HG03139 (cell line): ENCODE results near the gene WASF2.
"Not testable (repeated sequence)": the region's sequence is repeated elsewhere in the genome, so short reads cannot be mapped to it uniquely, and the experiment has no call there.

Source experiments
- ATAC-seq: cut with Tn5 transposase; IDR thresholded peaks from one replicate; pipeline ENCODE4 v1.9.1; 2021; ENCODE audit not compliant: unreplicated experiment

The WASF2 gene

DNA sequence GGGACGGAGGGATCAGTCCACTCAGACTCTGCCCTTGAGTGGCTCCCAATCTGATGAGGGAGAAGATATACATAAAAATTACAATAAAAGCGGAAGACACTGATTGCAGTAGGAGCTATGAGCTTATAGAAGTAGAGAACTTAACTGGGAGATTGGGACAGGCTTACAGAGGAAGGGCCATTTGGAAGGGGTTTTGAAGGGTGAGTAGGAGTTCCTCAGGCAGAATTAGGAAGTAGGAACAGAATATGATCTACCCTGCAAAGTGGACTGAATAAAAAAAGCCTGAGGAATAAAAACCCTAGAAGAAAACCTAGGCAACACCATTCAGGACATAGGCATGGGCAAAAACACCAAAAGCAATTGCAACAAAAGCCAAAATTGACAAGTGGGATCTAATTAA is 9.2 kb upstream of the WASF2 start:
- ATAC-seq: no peak

DNA sequence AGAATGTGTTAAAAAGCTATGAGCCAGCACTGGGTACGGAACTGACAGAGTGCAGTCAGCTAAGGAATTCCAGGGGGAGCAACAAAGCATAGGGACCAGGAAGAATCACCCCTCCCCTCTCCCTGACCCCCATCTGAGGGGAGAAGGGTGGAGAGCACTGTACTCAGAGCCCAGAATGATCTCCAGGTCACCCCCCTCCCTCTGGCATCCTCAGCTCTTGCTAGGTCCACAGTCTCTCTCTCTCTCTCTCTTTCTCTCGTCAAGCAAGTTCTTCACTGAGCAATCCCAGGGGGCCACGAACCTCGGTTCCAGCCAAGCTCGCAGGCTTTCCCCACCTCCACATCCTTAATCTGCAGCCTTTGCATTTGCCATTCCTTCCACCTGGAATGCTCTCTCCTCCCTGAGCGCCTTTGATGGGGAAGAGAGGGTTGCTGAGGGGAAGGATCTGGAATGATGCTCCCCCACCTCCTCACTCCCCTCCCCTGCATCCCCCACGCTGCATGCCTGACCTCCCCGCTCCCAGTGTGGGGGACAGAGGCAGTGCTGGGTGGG is 6.7 kb upstream of the WASF2 start:
- ATAC-seq: no peak

DNA sequence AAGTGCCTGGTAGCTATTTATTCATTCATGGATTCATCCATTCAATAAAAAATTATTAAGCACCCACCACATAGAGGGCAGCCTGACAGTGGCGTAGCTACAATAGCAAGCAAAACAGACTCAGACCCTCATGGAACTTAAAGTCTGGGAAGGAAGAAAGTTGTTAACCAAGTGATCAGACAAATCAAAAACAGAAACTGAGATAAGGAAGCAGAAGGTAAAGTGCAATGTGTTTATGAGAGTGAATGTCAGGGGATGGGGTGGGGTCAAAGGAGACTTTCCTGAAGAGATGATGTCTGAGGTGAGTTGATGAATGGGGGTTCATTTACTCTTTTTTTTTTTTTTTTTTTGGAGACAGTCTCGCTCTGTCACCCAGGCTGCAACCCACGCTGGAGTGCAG is 2.8 kb upstream of the WASF2 start:
- no peak for ATAC-seq

GRCh38 chr1:27491748-27492700 is 2.1 kb upstream of the WASF2 start:
- no peak for ATAC-seq

DNA sequence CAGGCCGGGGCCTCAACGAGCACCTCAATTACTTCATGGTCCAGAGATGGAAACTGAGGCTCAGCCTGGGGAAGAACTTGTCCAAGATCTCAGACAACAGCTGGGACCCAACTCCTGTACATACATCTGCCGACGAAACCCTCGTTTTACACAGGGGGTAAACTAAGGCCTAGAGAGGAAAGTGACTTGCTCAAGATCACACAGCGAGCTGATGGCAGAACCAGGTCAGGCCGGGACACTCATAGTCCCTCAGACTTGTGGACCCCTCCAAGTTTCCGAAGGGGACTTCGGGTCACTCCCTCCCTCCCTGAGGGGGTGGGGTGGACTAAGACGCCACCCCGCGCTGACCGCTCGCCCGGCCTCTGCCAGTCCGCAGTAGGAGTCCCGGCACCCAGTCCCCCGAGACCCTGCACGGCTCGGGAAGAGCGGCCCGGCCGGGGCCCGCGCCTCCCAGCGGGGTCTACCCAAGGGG is 430 bp downstream of the WASF2 start:
- ATAC-seq: peak; percentile 28

DNA sequence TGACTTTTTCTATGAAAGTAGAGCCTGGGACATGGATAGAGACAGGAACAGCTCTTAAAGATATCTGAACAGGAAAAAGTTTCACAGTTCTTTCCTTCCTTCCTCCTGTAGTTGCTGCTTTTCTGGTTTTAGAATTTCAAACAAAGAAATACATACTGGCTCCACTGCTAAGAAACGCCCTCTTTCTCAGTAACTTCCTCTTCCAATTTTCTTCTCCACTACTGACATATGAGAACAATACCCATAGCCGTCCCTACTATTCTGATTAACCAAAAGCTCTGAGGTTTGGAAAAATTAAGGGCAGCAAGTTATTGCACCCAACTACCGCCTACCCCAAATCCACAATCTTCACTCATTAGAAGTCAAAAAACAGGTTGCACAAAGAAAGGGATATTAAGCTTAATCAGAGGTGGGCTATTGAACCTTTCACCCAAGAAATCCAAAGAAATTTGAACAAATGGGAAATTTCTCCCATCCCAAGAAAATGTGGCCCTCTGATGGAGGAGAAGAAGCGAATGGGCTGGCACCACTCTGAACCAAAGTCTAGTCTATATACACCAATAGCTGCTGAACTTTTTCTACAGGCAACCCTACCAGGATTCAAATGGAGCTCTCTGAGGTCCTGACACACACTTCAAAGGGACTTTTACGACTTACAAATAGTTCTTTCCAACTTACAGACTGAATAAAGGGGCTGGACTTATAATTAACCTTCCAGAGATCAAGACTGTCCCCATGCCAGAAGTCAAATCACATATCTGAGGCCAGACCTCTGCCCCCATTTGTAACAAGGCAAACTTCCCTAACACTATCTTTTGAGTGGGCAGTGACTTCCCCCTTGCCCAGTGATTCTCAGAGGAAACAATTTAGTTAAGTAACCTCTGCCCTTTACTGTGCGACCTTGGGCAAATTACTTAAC is 1.7 kb downstream of the WASF2 start:
- no peak for ATAC-seq

- no peak for ATAC-seq
Observed at GRCh38 chr1:27485363-27485762, 4.6 kb downstream of the WASF2 start.

GRCh38 chr1:27483659-27484058 is 6.3 kb downstream of the WASF2 start:
- no peak for ATAC-seq

- no peak for ATAC-seq
Observed at GRCh38 chr1:27481994-27482620, 7.9 kb downstream of the WASF2 start.

DNA sequence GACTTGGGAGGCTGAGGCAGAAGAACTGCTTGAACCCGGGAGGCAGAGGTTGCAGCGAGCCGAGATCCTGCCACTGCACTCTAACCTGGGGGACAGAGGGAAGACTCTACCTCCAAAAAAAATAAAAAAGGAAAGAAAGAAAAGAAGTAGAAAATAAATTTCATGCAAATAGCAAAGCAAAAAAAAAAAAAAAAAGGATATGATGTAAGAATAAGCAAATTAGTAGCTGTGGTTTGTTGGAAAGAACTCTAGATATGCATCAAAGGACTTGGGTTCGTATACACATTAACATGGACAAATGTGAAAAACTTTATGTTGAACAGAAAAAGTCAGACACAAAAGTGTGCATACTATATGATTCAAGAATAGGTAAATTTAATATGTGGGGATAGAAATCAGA is 11.9 kb downstream of the WASF2 start:
- ATAC-seq: no peak

DNA sequence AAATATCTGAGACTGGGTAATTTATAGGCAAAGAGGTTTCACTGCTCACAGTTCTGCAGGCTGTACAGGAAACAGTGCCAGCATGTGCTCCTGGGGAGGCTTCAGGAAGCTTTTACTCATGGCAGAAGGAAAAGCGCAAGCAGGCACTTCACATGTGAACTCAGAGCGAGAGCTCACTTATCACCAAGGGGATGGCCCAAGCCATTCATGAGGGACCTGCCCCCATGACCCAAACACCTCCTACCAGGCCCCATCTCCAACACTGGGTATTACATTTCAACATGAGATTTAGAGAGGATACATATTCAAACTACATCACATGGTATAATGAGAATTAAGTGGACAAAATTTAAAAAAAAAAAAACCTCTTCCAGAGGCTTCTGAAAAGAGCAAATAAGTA is 13.7 kb downstream of the WASF2 start:
- no peak for ATAC-seq

DNA sequence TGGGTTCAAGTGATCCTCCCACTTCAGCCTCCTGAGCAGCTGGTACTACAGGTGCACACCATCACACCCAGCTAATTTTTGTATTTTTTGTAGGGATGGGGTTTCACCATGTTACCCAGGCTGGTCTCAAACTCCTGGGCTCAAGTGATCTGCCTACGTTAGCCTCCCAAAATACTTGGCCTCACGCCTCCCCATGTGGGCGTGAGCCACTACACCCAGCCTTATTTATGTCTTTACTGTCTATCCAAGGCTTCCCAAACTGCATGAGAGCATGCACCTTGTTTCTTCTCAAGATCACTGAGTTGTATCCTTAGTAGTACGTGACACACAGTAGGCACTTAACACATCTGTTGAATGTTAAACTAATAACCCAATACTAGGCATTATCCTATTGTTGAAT is 14.2 kb downstream of the WASF2 start:
- ATAC-seq: no peak

DNA sequence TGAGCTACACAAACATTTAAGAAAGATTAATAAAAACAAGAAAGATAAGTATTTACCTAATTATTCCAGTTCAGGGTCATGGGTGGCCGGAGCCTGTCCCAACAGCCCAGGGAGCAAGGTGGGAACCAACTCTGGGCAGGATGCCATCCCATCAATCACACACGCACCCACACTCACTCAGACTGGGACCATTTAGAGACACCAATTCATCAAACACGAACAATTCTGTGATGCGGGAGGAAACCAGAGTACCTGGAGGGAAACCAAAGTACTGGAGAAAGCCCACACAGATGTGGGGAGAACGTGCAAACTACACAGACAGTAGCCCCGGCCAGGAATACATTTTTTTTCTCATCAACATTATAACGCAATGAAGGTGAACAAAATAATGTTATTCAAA is 16.2 kb downstream of the WASF2 start:
- no peak for ATAC-seq

GRCh38 chr1:27472098-27472497 is 17.9 kb downstream of the WASF2 start:
- not testable (repeated sequence) for ATAC-seq

GRCh38 chr1:27471477-27471876 is 18.5 kb downstream of the WASF2 start:
- ATAC-seq: no peak

- no peak for ATAC-seq
Observed at GRCh38 chr1:27469334-27469733, 20.6 kb downstream of the WASF2 start.

- not testable (repeated sequence) for ATAC-seq
Observed at GRCh38 chr1:27468378-27468777, 21.6 kb downstream of the WASF2 start.

DNA sequence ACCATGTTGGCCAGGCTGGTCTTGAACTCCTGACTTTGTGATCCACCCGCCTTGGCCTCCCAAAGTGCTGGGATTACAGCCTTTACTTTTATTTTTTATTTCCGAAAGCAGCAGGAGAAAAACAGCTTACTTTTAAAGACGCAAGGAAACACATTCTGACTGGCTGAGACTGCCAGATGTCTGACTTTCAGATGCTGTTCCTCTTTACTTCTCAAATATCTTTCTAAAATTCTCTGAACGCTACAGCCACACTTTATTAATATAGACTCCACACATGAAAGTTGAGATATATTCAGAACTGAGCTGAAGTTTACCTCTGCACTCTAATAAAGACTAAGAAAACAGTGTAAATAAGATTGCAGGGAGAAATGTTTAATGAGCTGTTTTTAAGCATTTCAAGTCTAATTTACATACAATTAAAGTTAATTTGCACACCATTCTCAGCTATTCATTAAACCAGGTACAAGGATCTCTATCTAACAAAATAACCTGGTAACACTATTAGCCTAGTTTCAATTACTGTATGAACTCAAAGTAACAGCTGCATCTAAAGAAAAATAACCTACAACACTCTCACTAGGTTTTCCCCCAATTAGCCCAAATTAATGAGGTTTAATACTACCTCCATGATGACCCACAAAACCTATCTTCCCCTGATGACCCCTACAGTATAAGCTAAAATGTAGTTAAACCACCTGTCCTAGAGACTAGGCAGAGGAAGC is 24.9 kb downstream of the WASF2 start:
- ATAC-seq: no peak

GRCh38 chr1:27463916-27464315 is 26.1 kb downstream of the WASF2 start:
- not testable (repeated sequence) for ATAC-seq

GRCh38 chr1:27458521-27458920 is 31.4 kb downstream of the WASF2 start:
- ATAC-seq: not testable (repeated sequence)
